A673 (cell line): ENCODE data around the gene GRIP1.

Experiments
- CTCF ChIP-seq: fragments of 300-800, 200-600 bp; sonication (generic); conservative IDR thresholded peaks from 2 replicates; pipeline ENCODE4 v1.5.1; 2017; ENCODE audit warnings: low read depth, mild to moderate bottlenecking, antibody characterized with exemption, low read length, moderate library complexity, mixed read lengths
- EZH2 ChIP-seq: fragments of 200-600 bp; sonication (generic); IDR thresholded peaks from 2 replicates; pipeline ENCODE4 v1.6.1; 2017; ENCODE audit warnings: borderline replicate concordance, low read depth, mild to moderate bottlenecking, mixed read lengths, antibody characterized with exemption, low read length; ENCODE audit not compliant: poor library complexity, severe bottlenecking

- TF ChIP-seq CTCF (no peak), EZH2 (no peak)
These were observed 364.6 kb downstream of the GRIP1 start for GRCh38 chr12:66314278-66314677.
